ENCODE data around the gene NME9. TPM values are rescaled to one million over a fixed set of nuclear protein-coding genes. Genes with fewer than 3 reads are reported as not detected.

NME9 gene
- total and polyA plus RNA-seq, 4 donors: 0.08 to 0.39 TPM; not detected in 2

GRCh38 chr3:138281561-138281960 is 48.1 kb downstream of the NME9 start:
- DNase-seq (ENCODE audit: low spot score): no peak
- TF ChIP-seq NR2F2 (IDR thresholded peaks at IDR 0.05) (no peak), RAD21 (IDR thresholded peaks at IDR 0.05) (no peak), FOXA2 (IDR thresholded peaks at IDR 0.05) (no peak), RXRA (IDR thresholded peaks at IDR 0.05) (no peak), GABPA (IDR thresholded peaks at IDR 0.05 in 1 of 2, conservative IDR thresholded peaks at IDR 0.05 in 1 of 2) (no peak), HNF4G (IDR thresholded peaks at IDR 0.05) (no peak), ATF3 (IDR thresholded peaks at IDR 0.05) (no peak), YY1 (IDR thresholded peaks at IDR 0.05) (no peak), ZBTB33 (IDR thresholded peaks at IDR 0.05) (no peak), EGR1 (IDR thresholded peaks at IDR 0.05; ENCODE audit: low read depth in 2 of 2) (no peak)
- no peaks in the 10 kb centered on the region for H3K4me1 ChIP-seq (ENCODE audit: control insufficient read depth in 4 of 4, insufficient read depth in 4 of 4, low read length in 3 of 4)
- H3K27ac ChIP-seq (ENCODE audit: low read depth in 1 of 2, low read length in 2 of 2): no peak overlapping the region
- peaks cover 4 to 28% (median 17%) of the 10 kb centered on the region in 4 donors for H3K36me3 ChIP-seq (ENCODE audit: control insufficient read depth in 4 of 4, insufficient read depth in 3 of 4, low read depth in 1 of 4, low read length in 3 of 4)
- H3K9me3 ChIP-seq (ENCODE audit: control insufficient read depth in 4 of 4, low read length in 3 of 4): no peaks in the 10 kb centered on the region
- no peaks in the 10 kb centered on the region for H3K27me3 ChIP-seq (ENCODE audit: control insufficient read depth in 4 of 4, insufficient read depth in 4 of 4, low read length in 3 of 4)
- 97% methylated on average over 3 of the region's 3 CpGs for WGBS
- H3K9ac ChIP-seq (ENCODE audit: low read depth in 1 of 2, low read length in 2 of 2): no peak overlapping the region
- no peak overlapping the region for H3K4me3 ChIP-seq (ENCODE audit: low read depth in 1 of 3, low read length in 3 of 3)

- Histone ChIP-seq H3K27ac (ENCODE audit: low read depth in 1 of 2, low read length in 2 of 2) (no peak overlapping the region), H3K36me3 (ENCODE audit: control insufficient read depth in 4 of 4, insufficient read depth in 3 of 4, low read depth in 1 of 4, low read length in 3 of 4) (peaks cover 3 to 43% (median 27%) of the 10 kb centered on the region in 4 donors), H3K4me3 (ENCODE audit: low read depth in 1 of 3, low read length in 3 of 3) (no peak overlapping the region), H3K27me3 (ENCODE audit: control insufficient read depth in 4 of 4, insufficient read depth in 4 of 4, low read length in 3 of 4) (no peaks in the 10 kb centered on the region), H3K9ac (ENCODE audit: low read depth in 1 of 2, low read length in 2 of 2) (no peak overlapping the region), H3K4me1 (ENCODE audit: control insufficient read depth in 4 of 4, insufficient read depth in 4 of 4, low read length in 3 of 4) (no peaks in the 10 kb centered on the region), H3K9me3 (ENCODE audit: control insufficient read depth in 4 of 4, low read length in 3 of 4) (no peaks in the 10 kb centered on the region)
- DNase-seq (ENCODE audit: low spot score): no peak
- TF ChIP-seq HNF4A (conservative IDR thresholded peaks at IDR 0.05) (no peak), NR2F2 (IDR thresholded peaks at IDR 0.05) (no peak), MAX (IDR thresholded peaks at IDR 0.05) (no peak), HNF4G (IDR thresholded peaks at IDR 0.05) (no peak), CTCF (IDR thresholded peaks at IDR 0.05; ENCODE audit: low read depth, low read length, missing input control) (no peak), SP1 (IDR thresholded peaks at IDR 0.05) (no peak), ATF3 (IDR thresholded peaks at IDR 0.05) (no peak), JUND (IDR thresholded peaks at IDR 0.05) (no peak), REST (IDR thresholded peaks at IDR 0.05) (no peak), GABPA (IDR thresholded peaks at IDR 0.05 in 1 of 2, conservative IDR thresholded peaks at IDR 0.05 in 1 of 2) (no peak), RAD21 (IDR thresholded peaks at IDR 0.05) (no peak)
- WGBS: 97% methylated on average over 2 of the region's 2 CpGs
Measured at GRCh38 chr3:138271189-138271794, 58.4 kb downstream of the NME9 start.

All from liver (tissue), 9 donors.